ENCODE measurements around the gene SPO11.

SPO11 gene

GRCh38 chr20:57353351-57353750 lies 23.7 kb downstream of the SPO11 start:
- no peak overlapping the region for H3K4me3 ChIP-seq (ENCODE audit: control insufficient read depth, low read depth, low read length)
- DNase-seq (ENCODE audit: low read depth): no peak
- TF ChIP-seq CTCF (conservative IDR thresholded peaks at IDR 0.05; ENCODE audit: control insufficient read depth, insufficient read depth, low read depth, low read length): no peak

- H3K4me3 ChIP-seq (ENCODE audit: control insufficient read depth, low read depth, low read length): no peak overlapping the region
- TF ChIP-seq CTCF (conservative IDR thresholded peaks at IDR 0.05; ENCODE audit: control insufficient read depth, insufficient read depth, low read depth, low read length): no peak
- peak; percentile 89 for DNase-seq (ENCODE audit: low read depth)
Observed at GRCh38 chr20:57361517-57361916, 31.9 kb downstream of the SPO11 start.

- no peak overlapping the region for H3K4me3 ChIP-seq (ENCODE audit: control insufficient read depth, low read depth, low read length)
- no peak for DNase-seq (ENCODE audit: low read depth)
- no peak for TF ChIP-seq CTCF (conservative IDR thresholded peaks at IDR 0.05; ENCODE audit: control insufficient read depth, insufficient read depth, low read depth, low read length)
Observed at GRCh38 chr20:57364451-57364850, 34.8 kb downstream of the SPO11 start.

GRCh38 chr20:57369596-57369995 lies 40.0 kb downstream of the SPO11 start:
- H3K4me3 ChIP-seq (ENCODE audit: control insufficient read depth, low read depth, low read length): no peak overlapping the region
- DNase-seq (ENCODE audit: low read depth): no peak
- TF ChIP-seq CTCF (conservative IDR thresholded peaks at IDR 0.05; ENCODE audit: control insufficient read depth, insufficient read depth, low read depth, low read length): no peak

GRCh38 chr20:57370316-57370715 lies 40.7 kb downstream of the SPO11 start:
- H3K4me3 ChIP-seq (ENCODE audit: control insufficient read depth, low read depth, low read length): no peak overlapping the region
- no peak for TF ChIP-seq CTCF (conservative IDR thresholded peaks at IDR 0.05; ENCODE audit: control insufficient read depth, insufficient read depth, low read depth, low read length)
- no peak for DNase-seq (ENCODE audit: low read depth)

GRCh38 chr20:57371363-57371762 lies 41.8 kb downstream of the SPO11 start:
- no peak for DNase-seq (ENCODE audit: low read depth)
- no peak overlapping the region for H3K4me3 ChIP-seq (ENCODE audit: control insufficient read depth, low read depth, low read length)
- TF ChIP-seq CTCF (conservative IDR thresholded peaks at IDR 0.05; ENCODE audit: control insufficient read depth, insufficient read depth, low read depth, low read length): no peak

GRCh38 chr20:57372157-57372556 lies 42.6 kb downstream of the SPO11 start:
- DNase-seq (ENCODE audit: low read depth): no peak
- no peak overlapping the region for H3K4me3 ChIP-seq (ENCODE audit: control insufficient read depth, low read depth, low read length)
- no peak for TF ChIP-seq CTCF (conservative IDR thresholded peaks at IDR 0.05; ENCODE audit: control insufficient read depth, insufficient read depth, low read depth, low read length)
